Activated CD8-positive, alpha-beta memory T cell treated with anti-CD3 and anti-CD28 coated beads, Interleukin-2, amount 50 U/mL, for 24 hours (primary cell): ENCODE data around the gene RBM38.

Experiments
- DNase-seq: peaks from one replicate; pipeline ENCODE4 v3.0.0-alpha.2; 2020; ENCODE audit errors: extremely low read depth

Gene RBM38

DNA sequence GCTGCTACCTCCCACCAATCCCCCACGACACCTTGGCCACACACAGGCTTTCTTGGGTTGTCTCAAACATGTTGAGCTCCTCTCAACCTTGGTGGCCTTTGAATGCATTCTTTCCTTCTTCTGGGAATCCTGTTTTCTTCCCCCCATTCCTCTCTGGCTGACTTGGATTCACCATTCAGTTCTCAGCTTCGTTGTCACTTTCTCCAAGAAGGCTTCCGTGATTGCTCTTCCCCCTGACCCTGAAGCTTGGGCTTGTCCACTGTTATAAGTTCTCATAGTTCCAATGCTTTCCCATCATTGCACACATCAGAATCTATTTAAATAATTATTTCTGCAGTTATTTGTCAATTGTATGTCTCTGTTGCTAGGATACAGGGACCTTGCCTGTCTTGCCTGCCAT lies 64.2 kb downstream of the RBM38 start:
- DNase-seq, result no peak

DNA sequence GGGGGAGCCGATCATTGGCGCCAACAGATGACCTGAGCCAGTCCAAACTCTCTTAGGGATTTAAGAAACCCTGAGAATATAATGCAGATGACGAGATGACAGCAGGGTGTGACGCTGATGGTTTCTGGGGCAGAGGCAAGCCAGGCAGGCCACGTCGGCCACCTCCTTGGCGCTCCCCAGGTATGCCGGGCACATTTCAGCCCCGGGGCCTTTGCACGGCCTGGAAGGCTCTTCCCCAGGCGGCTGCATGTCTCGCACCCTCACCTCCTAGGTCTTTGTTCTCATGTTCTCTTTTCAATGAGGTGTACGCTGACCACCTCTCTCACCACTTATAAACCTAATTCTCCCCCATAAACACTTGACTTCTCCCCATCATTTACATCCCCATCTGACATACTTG lies 64.9 kb downstream of the RBM38 start:
- DNase-seq, result no peak

DNA sequence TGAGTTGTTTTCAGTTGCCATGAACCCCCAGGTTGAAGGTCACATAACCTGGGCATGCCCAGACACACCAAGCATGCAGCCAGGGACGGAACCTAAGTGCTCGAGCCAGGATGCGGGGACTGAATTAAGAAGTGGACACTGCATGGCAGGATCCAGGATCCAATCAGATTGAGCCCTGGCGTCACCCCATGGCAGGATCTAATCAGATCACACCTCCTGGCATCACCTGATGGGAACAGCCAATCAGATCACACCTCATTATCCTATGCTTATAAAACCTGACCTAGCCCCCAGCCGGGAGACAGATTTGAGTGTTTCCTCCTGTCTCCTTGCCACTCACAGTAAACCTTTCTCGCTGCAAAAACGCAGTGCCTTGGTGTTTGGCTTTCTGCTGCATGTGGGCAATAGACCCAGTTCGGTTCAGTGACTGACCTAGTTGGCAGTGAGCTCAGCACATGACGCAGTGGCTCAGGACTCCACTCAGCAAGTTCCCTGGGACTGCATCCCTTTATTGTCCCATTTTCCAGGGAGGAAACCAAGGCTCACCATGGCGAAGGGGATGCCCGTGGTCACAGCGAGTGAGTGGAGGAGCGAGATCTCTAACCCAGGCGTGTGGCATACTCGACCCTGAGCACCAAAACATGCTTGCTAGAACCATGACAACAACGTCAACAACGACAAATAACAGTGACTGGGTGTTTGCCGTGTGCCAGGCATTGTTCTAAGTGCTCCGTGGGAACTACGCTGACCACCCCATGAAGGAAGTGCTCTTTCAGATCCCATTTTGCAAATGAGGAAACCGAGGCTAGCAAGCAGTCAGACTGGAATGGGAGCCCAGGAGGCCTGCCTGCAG lies 66.3 kb downstream of the RBM38 start:
- no peak for DNase-seq

DNA sequence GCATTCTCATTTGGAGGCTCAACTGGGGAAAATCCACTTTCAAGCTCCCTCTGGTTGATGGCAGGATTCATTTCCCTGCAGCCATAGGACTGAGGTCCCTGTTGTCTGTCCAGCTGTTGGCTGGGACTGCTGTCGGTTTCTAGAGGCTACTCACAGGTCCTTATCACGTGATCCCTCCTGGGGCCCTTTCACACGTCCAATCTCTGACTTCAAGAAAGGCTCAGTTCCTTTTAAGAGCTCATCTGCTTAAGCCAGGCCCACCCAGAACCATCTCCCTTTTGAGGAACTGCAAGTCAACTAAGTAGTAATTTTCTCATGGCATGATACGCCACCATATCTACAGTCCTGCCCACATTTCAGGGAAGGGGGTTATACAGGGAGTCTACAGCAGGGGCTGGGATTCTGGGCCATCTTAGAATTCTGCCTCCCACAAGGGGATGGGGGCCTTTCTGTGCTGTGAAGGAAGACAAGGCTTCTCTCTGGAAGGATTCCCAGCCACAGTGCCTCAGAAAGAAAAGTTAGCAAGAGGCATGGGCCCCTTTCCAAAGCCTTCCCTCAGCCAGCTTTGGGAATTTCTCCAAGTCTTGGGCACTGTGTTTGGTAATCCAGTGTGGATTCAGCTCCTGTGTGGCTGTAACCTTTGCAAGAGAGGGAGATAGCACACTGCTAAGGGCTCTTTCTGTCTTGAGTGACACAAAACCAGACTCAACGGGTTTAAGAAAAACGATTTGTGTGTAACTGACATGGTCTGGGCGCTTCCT lies 67.4 kb downstream of the RBM38 start:
- DNase-seq, result no peak
